ENCODE results near the gene CD226.

GRCh38 chr18:69956665-69957620 is 9.3 kb upstream of the CD226 start:
- TF ChIP-seq CTCF (IDR thresholded peaks at IDR 0.05) (no peak), EP300 (IDR thresholded peaks at IDR 0.05) (no peak)
